ENCODE measurements around the gene DCAF8L1.
"Not testable (repeated sequence)": the region's sequence is repeated elsewhere in the genome, so short reads cannot be mapped to it uniquely, and the experiment has no call there.

Gene DCAF8L1

GRCh38 chrX:27966955-27967354 is 14.3 kb downstream of the DCAF8L1 start:
- Histone ChIP-seq H3K4me1 (ENCODE audit: low read depth, poor library complexity, severe bottlenecking) (no peaks in the 10 kb centered on the region), H4K20me1 (ENCODE audit: insufficient read depth) (no peaks in the 10 kb centered on the region), H3K9ac (no peak overlapping the region), H2AFZ (ENCODE audit: low read depth) (no peak overlapping the region), H3K27ac (no peak overlapping the region), H3K27me3 (ENCODE audit: insufficient read depth, low read depth) (no peaks in the 10 kb centered on the region), H3K4me3 (IDR thresholded peaks at IDR 0.05; ENCODE audit: insufficient read depth, low read depth, low read length) (no peak overlapping the region), H3K79me2 (ENCODE audit: insufficient read depth, low read depth) (no peaks in the 10 kb centered on the region), H3K36me3 (ENCODE audit: insufficient read depth) (no peaks in the 10 kb centered on the region), H3K4me2 (no peak overlapping the region)
- TF ChIP-seq, protein P1, sequence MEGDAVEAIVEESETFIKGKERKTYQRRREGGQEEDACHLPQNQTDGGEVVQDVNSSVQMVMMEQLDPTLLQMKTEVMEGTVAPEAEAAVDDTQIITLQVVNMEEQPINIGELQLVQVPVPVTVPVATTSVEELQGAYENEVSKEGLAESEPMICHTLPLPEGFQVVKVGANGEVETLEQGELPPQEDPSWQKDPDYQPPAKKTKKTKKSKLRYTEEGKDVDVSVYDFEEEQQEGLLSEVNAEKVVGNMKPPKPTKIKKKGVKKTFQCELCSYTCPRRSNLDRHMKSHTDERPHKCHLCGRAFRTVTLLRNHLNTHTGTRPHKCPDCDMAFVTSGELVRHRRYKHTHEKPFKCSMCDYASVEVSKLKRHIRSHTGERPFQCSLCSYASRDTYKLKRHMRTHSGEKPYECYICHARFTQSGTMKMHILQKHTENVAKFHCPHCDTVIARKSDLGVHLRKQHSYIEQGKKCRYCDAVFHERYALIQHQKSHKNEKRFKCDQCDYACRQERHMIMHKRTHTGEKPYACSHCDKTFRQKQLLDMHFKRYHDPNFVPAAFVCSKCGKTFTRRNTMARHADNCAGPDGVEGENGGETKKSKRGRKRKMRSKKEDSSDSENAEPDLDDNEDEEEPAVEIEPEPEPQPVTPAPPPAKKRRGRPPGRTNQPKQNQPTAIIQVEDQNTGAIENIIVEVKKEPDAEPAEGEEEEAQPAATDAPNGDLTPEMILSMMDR (conservative IDR thresholded peaks at IDR 0.05; ENCODE audit: low read depth, low read length) = no peak

DNA sequence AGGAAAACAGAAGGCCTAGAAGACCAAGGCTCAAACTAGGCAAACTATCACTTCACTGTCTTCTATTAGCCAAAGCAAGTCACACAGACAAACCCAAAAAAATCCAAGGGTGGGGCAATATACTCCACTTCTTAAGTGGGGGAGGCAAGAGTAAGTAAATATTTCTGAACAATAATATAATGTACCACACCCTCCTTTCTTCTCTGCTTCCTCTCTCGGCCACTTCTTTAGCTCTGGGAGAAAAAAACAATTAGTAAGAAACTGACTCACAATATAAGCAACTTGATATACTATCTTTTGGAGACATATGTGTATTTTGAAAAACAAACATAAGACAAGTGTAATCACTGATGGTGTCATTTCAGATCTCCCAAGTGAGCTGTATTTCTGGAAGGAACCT is 14.8 kb downstream of the DCAF8L1 start:
- Histone ChIP-seq H3K4me1 (ENCODE audit: low read depth, poor library complexity, severe bottlenecking) (no peaks in the 10 kb centered on the region), H3K27ac (no peak overlapping the region), H3K9ac (no peak overlapping the region), H3K4me2 (no peak overlapping the region), H3K79me2 (ENCODE audit: insufficient read depth, low read depth) (no peaks in the 10 kb centered on the region), H3K4me3 (IDR thresholded peaks at IDR 0.05; ENCODE audit: insufficient read depth, low read depth, low read length) (no peak overlapping the region), H3K36me3 (ENCODE audit: insufficient read depth) (no peaks in the 10 kb centered on the region), H2AFZ (ENCODE audit: low read depth) (no peak overlapping the region), H4K20me1 (ENCODE audit: insufficient read depth) (no peaks in the 10 kb centered on the region), H3K27me3 (ENCODE audit: insufficient read depth, low read depth) (no peaks in the 10 kb centered on the region)
- TF ChIP-seq, protein P1 (conservative IDR thresholded peaks at IDR 0.05; ENCODE audit: low read depth, low read length) = no peak

DNA sequence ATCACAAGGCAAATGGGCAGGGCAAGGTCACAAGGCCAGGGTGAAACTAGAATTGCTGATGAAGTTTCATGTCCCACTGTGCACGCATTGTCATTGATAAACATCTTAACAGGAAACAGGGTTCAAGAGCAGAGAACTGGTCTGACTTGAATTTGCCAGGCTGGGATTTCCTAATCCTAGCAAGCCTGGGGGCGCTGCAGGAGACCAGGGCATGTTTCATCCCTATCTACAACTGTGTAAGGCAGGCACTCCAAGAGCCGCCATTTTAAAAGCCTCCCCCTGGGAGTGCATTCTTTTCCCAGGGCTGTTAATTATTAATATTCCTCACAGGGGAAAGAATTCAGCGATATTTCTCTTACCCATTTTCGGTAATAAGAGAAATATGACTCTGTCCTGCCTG is 15.9 kb downstream of the DCAF8L1 start:
- not testable (repeated sequence) for H3K9ac ChIP-seq; H3K79me2 ChIP-seq (ENCODE audit: insufficient read depth, low read depth); H2AFZ ChIP-seq (ENCODE audit: low read depth); H4K20me1 ChIP-seq (ENCODE audit: insufficient read depth); H3K27ac ChIP-seq; H3K4me1 ChIP-seq (ENCODE audit: low read depth, poor library complexity, severe bottlenecking); H3K27me3 ChIP-seq (ENCODE audit: insufficient read depth, low read depth); H3K36me3 ChIP-seq (ENCODE audit: insufficient read depth); H3K4me3 ChIP-seq (IDR thresholded peaks at IDR 0.05; ENCODE audit: insufficient read depth, low read depth, low read length); H3K4me2 ChIP-seq

DNA sequence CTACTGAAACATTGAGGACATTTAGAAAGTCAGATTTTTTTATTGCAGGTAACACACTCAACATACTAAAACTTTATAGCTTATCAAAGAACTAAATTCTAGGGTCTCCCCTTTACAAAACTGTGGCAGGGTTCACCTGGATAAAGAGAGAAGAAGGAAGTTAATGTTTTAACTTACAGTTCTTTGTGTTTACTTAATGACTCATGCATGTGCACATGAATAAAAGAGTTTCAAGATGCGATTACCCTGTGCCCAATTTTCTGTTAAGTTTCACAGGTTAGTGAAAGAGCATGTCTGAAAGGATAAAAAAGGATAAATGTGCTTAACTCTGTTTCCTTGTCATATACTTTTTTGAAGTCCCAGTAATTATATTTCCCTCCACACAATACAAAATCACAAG is 16.8 kb downstream of the DCAF8L1 start:
- Histone ChIP-seq H3K27ac (no peak overlapping the region), H4K20me1 (ENCODE audit: insufficient read depth) (no peaks in the 10 kb centered on the region), H3K4me3 (IDR thresholded peaks at IDR 0.05; ENCODE audit: insufficient read depth, low read depth, low read length) (no peak overlapping the region), H3K9ac (no peak overlapping the region), H3K27me3 (ENCODE audit: insufficient read depth, low read depth) (no peaks in the 10 kb centered on the region), H3K36me3 (ENCODE audit: insufficient read depth) (no peaks in the 10 kb centered on the region), H3K79me2 (ENCODE audit: insufficient read depth, low read depth) (no peaks in the 10 kb centered on the region), H3K4me1 (ENCODE audit: low read depth, poor library complexity, severe bottlenecking) (no peaks in the 10 kb centered on the region), H3K4me2 (no peak overlapping the region), H2AFZ (ENCODE audit: low read depth) (no peak overlapping the region)
- TF ChIP-seq, protein P1 (conservative IDR thresholded peaks at IDR 0.05; ENCODE audit: low read depth, low read length) = no peak

DNA sequence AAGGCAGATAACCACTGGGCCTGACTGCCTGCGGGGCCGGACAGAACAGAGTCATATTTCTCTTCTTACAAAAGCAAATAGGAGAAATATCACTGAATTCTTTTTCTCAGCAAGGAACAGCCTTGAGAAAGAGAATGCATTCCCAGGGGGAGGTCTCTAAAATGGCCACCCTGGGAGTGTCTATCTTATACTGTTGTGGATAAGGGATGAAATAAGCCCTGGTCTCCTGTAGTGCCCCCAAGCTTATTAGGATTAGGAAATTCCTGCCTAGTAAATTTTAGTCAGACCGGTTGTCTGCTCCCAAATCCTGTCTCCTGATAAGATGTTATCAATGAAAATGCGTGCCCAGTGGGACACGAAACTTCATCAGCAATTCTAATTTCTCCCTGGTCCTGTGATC is 20.8 kb downstream of the DCAF8L1 start:
- H2AFZ ChIP-seq (ENCODE audit: low read depth); H3K36me3 ChIP-seq (ENCODE audit: insufficient read depth); H3K4me2 ChIP-seq; H3K9ac ChIP-seq; H4K20me1 ChIP-seq (ENCODE audit: insufficient read depth); H3K27ac ChIP-seq; H3K27me3 ChIP-seq (ENCODE audit: insufficient read depth, low read depth); H3K4me1 ChIP-seq (ENCODE audit: low read depth, poor library complexity, severe bottlenecking); H3K4me3 ChIP-seq (IDR thresholded peaks at IDR 0.05; ENCODE audit: insufficient read depth, low read depth, low read length); H3K79me2 ChIP-seq (ENCODE audit: insufficient read depth, low read depth): not testable (repeated sequence)

Data from KMS-11 (cell line).